CD4-positive, alpha-beta T cell treated with Interleukin-21 for 1 hour (primary cell): Measurements from ENCODE around the gene PDE8B.

ENCODE experiments used
- DNase-seq: peaks from one replicate; pipeline ENCODE4 v3.0.0-alpha.2; 2020

Gene PDE8B

DNA sequence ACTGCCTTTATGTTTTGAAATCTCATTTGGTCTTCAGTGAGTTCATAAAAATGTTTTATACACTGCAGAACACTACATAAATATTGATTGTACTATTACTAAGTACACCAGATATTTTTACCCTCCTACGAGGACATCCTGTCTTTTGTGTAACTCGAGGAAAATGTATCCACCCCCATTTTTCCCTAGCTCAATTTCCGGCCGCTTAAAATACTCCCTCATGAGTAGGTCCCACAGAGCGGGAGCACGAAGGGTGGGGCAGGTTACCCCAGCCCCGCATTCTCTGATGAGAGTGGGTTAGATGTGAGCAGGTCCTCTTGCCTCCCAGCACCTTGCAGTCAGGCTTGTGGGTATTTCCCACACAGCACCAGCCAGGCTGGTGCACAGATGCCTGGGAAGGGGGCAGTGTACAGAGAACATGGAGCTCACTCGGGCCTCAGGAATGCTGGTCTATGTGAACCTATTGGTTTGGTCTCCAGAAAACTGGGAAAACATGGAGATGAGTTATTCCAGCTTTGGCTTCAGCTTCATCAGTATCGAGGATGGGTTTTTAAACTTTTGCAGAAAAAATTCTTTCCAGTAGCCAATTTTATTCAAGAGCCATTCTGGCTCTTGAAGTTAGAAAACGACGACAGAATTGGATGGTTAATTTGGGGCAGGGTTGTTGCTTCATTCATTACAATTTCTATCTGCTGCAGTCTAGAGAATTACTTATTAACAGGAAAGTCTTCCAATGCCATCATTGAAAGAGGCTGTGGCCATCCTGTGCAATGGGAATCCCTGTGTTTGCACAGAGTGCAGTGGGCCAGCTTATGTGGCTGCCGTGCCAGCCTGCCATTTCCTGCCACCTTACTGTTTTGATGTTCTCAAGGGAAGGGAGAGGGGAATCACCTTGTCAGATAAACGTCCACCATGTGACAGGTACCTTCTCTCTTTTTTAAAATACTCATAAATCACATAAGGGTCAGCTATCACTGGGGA, 208.4 kb downstream of the PDE8B start:
- no peak for DNase-seq

DNA sequence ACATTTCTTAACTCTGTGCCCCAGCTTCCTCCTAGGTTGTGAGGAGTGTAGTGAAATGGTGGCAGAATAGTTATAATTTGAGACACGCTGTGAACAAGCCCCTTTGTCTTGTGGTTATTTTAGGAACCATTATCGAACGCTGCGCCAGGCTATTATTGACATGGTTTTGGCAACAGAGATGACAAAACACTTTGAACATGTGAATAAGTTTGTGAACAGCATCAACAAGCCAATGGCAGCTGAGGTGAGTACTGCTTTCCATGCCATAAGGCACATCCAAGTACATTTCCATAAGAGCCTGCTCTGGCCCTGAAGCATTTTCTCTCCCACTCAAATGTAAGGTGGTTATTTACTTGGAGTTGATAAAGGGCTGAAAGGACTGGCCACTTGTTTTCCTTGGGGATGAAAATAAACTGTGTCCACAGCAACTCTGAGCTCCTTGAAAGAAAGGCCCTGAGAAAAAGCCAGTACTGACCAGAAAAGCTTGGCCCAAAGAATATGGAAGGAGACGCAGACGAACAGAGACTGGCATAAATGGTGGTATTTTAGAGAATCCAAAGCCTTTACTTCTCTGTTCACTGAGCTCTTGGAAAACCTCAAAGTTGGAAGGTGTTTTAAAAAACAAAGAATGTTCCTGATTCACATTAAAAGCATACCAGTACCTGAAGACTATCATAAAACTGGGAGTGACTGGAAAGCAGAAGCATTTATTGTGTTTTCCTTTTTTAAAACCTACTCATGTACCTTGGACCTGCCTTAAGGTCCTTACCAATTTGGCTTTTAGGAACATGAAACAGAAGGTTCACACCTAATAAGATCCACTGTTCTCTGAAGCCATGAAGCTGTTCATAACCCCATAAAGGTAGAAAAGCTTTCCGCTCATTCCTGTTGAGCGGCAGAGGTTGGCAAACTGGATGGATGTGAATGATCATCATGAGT, 209.4 kb downstream of the PDE8B start:
- no peak for DNase-seq

DNA sequence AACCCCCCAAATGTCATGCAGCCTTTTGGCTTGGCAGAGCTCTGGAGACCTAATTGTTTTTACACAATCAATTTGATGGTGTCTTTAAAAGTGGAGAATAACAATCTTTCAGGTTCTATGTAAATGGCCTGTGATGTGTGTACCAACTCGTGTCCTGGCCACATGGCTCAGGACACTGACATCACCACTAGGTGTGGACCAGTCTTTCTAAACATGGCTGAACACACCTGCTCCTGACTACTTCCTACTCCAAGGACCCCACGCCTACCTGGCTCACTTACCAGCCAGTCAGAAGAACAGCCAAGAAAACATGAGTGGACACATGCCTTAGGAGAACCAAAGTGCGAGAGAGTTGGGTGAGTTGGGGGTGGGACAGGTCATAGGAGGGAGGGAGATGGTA, 210.5 kb downstream of the PDE8B start:
- no peak for DNase-seq

DNA sequence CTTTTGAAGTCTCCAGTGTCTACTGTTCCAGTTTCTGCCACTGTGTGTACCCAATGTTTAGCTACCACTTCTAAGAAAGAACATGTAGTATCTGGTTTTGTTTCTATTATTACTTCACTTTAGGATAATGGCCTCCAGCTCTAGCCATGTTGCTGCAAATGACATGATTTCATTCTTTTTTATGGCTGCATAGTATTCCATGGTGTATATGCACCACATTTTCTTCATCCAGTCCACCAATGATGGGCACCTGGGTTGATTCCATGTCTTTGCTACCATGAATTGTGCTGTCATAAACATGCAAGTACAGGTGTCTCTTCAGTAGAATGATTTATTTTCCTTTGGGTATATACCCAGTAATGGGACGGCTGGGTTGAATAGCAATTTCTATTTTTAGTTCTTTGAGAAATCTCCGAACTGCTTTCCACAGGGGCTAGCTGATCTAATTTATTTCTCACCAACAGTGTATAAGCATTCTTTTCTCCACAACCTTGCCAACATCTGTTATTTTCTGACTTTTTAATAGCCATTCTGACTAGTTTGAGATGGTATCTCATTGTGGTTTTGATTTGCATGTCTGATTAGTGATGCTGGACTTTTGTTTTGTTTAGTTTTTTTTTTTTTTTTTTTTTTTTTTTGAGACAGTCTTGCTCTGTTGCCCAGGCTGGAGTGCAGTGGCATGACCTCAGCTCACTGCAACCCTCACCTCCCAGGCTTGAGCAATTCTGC, 212.7 kb downstream of the PDE8B start:
- DNase-seq: no peak

DNA sequence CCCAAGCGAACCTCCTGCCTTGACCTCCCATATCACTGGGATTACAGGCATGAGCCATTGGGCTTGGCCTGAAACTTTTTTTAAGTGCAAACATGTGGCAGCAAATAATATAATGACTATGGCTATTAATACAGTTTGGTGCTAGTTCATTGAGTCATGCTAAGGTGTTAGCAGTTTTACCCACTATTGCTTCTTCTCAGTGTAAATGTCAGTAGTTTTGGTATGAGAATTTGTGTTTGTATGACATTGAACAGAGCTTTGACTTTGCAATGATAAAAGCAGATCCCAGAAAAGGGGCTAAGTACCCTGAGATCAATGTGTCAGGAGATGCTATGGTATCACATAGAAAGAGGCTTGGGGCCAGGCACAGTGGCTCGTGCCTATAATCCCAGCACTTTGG, 214.4 kb downstream of the PDE8B start:
- no peak for DNase-seq

DNA sequence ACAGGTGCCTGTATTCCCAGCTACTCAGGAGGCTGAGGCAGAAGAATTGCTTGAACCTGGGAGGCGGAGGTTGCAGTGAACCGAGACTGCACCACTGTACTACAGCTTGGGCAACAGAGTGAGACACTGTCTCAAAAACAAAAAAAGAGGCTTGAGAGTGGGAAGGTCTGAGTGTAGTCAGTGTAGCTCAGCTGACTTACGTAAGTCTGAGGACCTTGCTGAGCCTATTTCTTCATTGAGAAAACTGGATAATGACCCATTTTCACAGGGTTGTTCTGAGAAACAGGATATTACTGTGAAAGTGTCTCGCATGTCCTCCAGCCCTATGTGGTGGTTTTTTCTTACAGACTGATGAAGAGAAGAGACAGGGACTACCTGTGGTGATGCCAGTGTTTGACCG, 214.9 kb downstream of the PDE8B start:
- DNase-seq: no peak

DNA sequence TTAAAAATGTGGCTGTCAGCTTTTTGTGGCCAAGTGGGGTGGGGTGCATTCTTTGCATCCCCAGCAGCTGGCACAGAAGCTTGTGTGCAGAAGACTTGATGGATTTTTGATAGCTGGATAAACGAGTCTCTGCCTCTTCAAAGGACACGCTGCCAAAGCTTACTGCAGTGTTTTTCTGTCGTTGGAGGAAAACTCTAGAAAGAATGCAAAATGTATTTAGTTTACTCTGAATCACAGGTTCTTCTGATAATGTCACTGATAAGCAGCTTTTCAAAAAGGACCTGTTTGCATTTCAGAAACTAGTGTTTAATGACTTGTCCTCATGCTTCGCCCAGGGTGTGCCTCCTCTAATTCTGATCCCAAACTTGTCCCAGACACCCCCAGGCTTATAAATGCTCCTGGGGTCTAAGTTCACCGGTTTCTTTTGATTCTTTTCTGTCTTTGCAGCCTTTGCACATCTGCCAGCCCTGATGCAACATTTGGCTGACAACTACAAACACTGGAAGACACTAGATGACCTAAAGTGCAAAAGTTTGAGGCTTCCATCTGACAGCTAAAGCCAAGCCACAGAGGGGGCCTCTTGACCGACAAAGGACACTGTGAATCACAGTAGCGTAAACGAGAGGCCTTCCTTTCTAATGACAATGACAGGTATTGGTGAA, 215.6 kb downstream of the PDE8B start:
- no peak for DNase-seq

DNA sequence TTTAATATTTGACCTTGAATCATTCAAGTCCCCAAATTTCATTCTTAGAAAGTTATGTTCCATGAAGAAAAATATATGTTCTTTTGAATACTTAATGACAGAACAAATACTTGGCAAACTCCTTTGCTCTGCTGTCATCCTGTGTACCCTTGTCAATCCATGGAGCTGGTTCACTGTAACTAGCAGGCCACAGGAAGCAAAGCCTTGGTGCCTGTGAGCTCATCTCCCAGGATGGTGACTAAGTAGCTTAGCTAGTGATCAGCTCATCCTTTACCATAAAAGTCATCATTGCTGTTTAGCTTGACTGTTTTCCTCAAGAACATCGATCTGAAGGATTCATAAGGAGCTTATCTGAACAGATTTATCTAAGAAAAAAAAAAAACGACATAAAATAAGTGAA, 216.2 kb downstream of the PDE8B start:
- DNase-seq: no peak

DNA sequence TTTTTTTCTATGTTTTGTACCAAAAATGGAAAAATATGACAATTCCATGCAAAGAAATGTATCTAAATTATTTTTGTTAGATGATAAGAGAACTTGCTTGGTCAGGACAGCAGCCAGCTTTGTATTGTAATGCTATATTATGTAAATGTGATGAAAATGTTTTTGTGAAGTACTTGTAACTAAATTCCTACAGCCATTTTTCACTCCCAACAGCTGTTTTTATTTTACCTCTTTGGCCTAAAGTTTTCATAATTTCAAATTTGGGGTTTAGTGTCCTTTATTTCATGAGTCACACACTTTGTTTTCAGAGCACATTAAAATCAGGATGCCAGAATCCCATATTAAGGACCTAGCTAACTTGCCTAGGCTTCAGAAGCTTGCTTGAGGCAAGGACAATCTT, 217.5 kb downstream of the PDE8B start:
- no peak for DNase-seq

DNA sequence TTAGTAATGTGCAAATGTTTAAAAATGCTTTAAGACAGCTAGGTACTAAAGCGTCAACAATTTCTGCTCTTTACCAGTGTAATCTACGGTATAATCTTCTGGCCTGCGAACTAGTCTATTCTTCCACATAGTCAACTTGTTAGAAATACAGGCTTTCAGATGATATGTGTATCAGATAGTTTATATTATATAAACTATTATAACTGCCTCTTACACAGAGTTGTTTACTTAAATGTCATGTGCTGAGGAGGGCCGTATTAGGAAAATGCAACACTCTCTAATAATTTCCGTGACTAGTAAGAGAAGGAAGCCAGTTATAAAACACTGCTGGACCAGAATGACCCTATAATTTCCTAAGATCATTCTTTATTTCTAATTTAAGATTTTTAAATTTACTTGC, 218.0 kb downstream of the PDE8B start:
- no peak for DNase-seq

DNA sequence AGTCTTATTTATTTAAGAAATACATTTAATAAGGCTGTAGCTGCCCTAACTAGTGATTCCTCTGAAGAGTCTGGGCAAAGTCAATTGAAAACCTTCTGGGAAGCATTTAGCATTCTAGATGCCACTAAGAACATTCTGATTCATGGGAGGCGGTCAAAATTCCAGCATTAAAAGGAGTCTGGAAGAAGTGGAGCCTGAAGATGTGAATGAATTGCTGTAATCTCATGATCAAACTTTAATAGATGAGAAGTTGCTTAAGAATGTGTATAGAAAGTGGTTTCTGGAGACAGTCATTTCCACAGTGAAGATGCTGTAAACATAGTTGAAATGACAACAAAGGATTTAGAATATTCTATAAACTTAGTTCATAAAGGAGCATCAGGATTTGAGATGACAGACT, 220.2 kb downstream of the PDE8B start:
- no peak for DNase-seq

DNA sequence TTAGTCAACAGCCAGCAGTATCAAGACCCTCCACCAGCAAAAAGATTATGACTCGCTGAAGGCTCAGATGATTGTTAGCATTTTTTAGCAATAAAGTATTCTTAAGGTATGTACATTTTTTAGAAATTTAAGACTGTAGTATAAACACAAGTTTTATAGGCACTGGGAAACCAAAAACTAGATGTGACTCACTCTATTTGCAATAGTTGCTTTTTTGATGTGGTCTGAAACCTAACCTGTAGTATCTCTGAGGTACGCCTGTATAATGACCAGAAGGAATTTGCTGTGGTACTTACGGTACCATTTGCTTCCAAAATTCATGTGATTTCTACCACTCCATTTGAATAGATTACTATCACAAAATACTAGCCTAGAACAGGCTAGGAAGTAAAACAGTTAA, 220.8 kb downstream of the PDE8B start:
- no peak for DNase-seq

DNA sequence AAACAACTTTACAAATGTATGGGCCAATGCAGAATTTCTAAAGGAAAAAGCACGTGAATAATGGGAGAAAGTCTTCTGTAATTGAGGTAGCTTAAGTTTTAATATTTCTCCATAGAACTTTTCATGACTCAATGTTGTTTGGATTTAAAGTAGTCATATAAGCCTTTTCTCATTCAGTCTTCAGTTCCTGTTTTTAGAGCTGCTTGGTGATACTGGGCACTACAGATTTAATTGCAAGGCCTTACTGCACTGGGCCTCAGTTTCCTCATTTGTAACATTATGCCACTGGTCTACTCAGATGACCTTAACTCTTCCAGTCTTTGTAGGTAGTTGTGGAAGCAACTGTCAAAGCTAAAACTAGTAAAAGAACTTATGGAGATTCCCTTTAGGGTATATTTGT, 221.2 kb downstream of the PDE8B start:
- DNase-seq: no peak

DNA sequence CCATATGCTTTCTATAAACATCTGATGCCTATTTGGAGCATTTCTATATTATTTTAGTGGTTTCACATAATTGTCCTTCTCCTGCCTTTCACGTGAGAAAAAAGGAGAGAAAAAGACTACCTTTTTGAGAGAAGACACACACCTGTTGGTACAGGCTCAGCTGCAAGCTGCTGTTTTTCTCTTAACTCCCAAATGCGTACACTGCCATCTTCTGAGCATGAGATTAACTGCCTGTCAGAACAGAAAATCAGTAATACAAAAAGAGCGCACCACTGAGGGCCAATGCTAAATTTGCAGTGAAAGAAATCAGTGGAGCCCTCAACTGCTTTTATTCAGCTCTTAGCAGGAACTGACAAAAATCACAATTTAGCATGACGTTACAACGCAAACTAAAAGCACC, 226.7 kb downstream of the PDE8B start:
- peak; percentile 4 for DNase-seq

DNA sequence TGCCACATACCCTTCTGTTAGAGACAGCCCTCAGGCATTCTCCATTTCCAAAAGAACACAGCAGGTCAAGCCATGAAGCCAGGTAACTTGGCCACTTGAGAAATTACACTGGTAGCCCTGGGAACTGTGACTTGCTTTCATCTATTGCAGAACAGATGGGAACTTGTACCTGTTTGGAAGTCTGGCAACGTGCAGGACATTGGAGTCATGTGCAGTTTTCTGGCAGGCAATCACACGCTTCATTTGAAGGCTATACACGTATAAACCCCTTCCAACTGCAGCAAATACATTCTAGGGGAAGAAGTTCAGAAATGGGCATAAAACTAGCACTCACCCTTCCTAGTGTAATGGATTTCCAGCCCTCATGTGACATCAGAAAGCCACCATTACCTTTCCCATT, 227.6 kb downstream of the PDE8B start:
- no peak for DNase-seq

DNA sequence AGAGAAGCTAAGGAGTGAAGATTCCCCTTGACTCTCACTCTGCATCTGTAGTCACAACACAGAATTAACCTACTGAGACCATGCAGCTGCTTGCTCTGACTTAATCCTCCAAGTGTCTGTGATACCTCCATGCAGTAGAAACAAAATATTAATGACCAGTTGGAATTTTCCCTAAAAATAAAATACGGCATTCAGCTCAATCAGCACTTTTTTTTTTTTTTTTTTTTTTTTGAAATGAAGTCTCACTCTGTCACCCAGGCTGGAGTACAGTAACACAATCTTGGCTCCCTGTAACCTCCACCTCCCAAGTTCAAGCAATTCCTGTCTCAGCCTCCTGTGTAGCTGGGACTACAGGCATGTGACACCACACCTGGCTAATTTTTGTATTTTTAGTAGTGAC, 233.2 kb downstream of the PDE8B start:
- DNase-seq: no peak

DNA sequence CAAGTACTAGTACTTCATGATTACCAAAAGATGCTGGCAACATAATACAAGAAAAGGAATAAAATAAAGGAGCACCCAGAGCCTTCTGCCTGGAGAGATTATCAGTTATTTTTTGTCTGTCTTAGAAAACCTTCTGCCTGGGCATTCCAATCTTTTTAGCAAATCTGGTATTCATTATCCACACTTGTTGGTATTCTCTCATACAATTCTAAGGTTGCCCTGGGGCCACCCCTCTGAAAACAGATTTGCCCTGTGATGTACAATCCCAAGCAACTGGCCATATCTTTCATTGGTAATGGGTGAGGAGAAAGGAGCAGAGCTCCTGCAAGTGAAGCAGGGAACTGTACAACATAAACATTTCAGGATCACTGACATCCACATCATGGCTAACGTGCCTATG, 233.9 kb downstream of the PDE8B start:
- no peak for DNase-seq

DNA sequence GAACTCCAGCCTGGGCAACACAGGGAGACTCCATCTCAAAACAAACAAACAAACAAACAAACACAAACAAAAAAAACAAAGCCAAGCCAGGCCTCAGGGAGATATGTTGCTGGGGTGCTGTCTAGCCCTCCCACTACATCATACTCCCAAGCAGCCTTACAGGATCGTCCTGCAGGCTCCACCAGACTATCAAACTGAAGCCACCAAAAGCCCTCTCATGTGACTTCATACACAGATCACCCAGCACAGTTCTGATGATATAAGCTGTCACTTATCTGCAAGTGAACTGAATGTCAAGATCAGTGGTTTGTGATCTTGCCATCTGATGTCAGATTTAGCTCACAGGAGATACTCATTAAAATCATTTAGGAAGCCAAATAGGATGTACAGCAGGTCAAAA, 238.4 kb downstream of the PDE8B start:
- no peak for DNase-seq

DNA sequence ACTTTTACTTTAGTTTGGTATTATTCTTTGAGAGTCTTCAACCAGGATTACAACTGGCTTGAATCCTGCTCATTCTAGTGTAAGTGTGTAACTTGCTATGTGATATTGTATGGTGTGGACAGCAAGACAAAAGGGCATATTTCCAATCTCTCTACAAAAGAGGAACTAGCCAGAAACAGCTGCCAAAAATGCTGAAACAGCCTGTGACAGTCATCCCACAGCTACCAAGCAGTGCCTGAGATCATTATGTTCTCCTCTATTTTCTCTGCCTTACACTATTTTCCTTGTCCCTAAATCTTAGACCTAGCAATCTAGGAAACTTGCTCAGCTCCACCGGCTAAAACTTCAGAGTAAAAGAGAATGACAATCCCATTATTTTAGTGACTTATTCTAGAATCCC, 238.8 kb downstream of the PDE8B start:
- DNase-seq: no peak

DNA sequence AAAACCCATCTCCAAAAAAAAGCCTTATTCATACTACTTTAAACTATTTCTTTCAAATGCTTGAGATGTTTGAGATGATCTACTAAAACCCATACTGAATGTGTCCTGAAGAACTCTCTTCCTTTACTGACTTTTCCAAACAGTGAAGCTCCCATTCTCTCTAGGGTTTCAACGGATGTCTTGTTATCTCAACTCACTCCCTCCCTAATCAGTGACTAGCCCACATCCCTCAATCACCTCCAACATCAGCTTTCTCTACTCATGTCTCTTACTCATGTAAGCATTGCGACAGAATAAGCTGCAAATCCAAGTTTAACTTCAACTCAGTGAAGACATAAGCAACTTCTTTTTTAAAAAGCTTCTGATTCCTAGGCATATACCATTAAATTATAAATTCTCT, 239.5 kb downstream of the PDE8B start:
- no peak for DNase-seq

DNA sequence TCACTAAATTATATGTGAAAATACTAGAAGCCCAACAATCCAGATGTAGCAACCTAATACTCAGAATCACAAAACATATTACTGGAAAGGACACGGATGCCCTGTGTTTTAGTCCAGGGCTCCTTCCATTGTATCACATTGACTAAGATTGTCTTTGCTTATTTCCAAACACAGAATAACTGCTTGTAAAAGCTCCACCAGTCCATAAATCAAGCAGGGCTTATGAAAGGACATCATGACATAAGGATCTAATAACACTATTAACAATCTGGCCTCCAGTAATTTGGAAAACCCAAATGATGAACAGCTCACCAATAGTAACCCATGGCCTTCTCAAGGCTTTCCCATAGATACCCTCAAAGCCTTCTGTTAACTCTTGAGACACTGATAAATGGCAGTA, 241.9 kb downstream of the PDE8B start:
- no peak for DNase-seq

DNA sequence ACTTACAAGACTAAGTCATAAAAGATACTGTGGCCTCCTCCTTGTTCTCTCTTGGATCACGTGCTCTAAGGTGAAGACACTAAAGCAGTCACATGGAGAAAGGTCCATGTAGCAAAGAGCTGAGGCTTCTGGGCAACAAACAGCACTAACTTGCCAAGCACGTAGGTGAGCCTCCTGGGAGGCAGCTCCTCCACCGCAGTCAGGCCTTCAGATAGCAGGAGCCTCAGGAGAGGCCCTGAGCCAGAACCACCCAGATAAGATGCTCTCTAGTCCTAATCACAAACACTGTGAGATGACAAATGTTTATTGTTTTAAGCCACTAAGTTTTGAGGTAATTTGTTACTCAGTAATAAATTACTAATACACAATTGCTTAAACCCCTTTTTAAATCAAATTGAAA, 243.6 kb downstream of the PDE8B start:
- no peak for DNase-seq

DNA sequence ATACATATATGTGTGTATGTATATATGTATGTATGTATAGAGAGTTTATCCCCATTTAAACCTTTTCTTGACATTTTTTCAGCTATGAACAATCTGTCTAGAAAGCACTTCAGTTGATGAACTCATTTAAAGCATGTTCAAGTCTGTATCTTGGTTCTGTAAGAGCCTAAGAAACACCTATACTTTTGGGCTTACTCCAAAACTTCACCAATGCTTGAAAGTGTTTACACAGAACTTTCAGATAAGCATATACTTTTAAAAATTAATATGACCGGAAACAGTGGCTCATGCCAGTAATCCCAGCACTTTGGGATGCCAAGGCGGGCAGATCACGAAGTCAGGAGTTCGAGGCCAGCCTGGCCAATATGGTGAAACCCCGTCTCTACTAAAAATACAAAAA, 250.8 kb downstream of the PDE8B start:
- DNase-seq: no peak
